GM12872 (cell line): ENCODE results near the gene CHKA.

Experiments used
- TF ChIP-seq, protein P1 (sequence below): IDR thresholded peaks from 3 replicates; pipeline ENCODE4 v1.5.1; 2011; ENCODE audit warnings: low read depth, mild to moderate bottlenecking, low read length, moderate library complexity; ENCODE audit not compliant: insufficient read depth

Gene CHKA

GRCh38 chr11:68090706-68091105 lies 30.5 kb downstream of the CHKA start:
- TF ChIP-seq, protein P1, sequence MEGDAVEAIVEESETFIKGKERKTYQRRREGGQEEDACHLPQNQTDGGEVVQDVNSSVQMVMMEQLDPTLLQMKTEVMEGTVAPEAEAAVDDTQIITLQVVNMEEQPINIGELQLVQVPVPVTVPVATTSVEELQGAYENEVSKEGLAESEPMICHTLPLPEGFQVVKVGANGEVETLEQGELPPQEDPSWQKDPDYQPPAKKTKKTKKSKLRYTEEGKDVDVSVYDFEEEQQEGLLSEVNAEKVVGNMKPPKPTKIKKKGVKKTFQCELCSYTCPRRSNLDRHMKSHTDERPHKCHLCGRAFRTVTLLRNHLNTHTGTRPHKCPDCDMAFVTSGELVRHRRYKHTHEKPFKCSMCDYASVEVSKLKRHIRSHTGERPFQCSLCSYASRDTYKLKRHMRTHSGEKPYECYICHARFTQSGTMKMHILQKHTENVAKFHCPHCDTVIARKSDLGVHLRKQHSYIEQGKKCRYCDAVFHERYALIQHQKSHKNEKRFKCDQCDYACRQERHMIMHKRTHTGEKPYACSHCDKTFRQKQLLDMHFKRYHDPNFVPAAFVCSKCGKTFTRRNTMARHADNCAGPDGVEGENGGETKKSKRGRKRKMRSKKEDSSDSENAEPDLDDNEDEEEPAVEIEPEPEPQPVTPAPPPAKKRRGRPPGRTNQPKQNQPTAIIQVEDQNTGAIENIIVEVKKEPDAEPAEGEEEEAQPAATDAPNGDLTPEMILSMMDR: no peak

DNA sequence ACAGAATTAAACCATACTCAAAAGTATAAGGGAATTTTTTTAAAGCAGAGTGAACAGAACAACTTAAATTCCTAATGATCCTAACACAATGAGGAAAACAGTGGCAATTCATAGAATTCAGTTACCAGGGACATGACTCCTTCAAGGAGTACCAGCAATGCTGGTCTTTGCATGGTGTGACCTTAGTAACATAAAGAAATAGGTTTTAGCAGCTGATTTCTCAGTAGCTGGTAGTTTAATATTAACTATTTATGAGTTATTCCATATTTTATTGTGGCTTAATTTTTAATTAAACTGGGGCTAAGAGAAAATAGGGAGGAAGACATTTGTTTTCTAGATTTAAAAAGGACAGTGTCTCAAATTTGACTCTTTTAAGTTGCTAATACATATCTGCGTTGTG lies 30.9 kb downstream of the CHKA start:
- TF ChIP-seq, protein P1: no peak

GRCh38 chr11:68089679-68090078 lies 31.5 kb downstream of the CHKA start:
- TF ChIP-seq, protein P1: no peak

- TF ChIP-seq, protein P1: no peak
These were observed 37.7 kb downstream of the CHKA start for GRCh38 chr11:68083517-68083916.

DNA sequence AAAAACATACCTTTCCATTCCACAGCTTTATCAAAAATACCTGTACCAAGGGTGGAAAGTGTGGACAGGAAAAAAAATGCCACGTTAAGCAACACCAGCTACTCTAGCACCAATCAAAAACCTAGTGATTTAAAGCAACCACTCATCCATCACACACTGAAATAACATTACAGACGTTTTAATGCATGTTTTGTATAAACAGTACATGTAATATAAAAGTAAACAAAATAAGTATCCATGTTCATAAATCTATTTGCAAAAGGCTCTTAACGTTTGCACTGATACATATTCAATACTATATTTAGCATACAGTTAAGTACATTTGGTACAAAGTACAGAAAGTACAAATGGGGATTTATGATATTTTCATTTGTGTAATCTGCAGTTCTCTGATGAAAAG lies 38.7 kb downstream of the CHKA start:
- TF ChIP-seq, protein P1: no peak

DNA sequence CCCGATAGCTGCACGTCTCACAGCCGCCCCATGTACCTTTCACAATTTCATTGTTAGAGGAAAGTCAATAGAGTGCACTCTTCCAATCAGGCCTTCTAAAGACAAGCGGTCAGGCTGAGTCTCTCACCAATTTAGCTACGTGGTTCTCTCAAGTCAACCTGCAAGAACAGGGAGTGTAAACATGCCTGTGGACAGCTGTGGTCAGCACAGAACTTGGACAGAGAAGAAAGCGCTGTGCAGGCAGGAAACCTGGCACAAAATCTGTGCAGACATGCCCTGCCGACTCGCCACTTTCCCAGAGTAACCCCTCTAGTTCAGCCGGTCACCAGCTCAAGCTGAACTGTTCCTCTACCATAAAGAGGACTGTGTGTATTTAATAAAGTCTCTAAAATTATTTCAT lies 39.5 kb downstream of the CHKA start:
- TF ChIP-seq, protein P1: no peak

DNA sequence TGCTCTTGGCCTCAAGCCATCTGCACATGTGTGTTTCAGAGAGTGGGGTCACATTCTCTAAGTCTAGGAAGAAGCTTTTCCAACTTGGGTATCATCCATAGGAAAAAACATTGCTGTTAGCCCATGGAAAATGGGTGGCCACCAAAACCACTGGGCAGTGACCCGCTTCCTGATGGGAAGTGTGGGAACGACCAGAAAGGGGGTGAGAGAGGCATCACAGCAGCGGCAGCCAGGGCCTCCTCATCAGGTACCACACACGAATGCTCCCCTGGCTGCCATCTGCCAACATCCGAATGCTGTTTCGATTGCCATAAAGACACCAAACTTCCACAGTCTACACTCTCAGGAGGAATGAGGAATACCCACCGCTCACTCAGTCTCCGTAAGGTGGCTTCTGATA lies 40.3 kb downstream of the CHKA start:
- TF ChIP-seq, protein P1: no peak
